Activated T-helper 2 cell treated with anti-CD3 and anti-CD28 coated beads, Interferon-gamma antibody, Interleukin-2, Interleukin-4, amounts not matched to agents 10 μg/mL and 5 μg/mL and 100 μg/mL, durations not matched to agents 14 hours and 24 hours and 36 hours (primary cell): Measurements from ENCODE around the gene SP6. TPM values are rescaled to one million over a fixed set of nuclear protein-coding genes. Genes with fewer than 3 reads are reported as not detected.

ENCODE experiments used
- DNase-seq: peaks from one replicate; pipeline ENCODE4 v3.0.0; 2021; ENCODE audit warnings: low spot score
- H3K27ac Mint-ChIP-seq: one replicate; pipeline ENCODE4 v1.8.0; 2021; ENCODE audit warnings: mixed read lengths
- H3K27me3 Mint-ChIP-seq: one replicate; pipeline ENCODE4 v1.8.0; 2021; ENCODE audit warnings: low read depth, mixed read lengths
- H3K36me3 Mint-ChIP-seq: one replicate; pipeline ENCODE4 v1.8.0; 2021; ENCODE audit warnings: low read depth, mixed read lengths
- H3K4me1 Mint-ChIP-seq: one replicate; pipeline ENCODE4 v1.8.0; 2021; ENCODE audit warnings: low read depth, mixed read lengths
- H3K4me3 Mint-ChIP-seq: one replicate; pipeline ENCODE4 v1.8.0; 2021; ENCODE audit warnings: low read depth, mild to moderate bottlenecking, moderate library complexity, mixed read lengths
- H3K9me3 Mint-ChIP-seq: one replicate; pipeline ENCODE4 v1.8.0; 2021; ENCODE audit warnings: mixed read lengths
- intact Hi-C: fragments of 100-400 bp; cut with micrococcal nuclease; formaldehyde crosslinking; loops from one replicate; pipeline ENCODE4 v1.15.1; 2023
- total RNA-seq: library from RNA; stranded (reverse); gene quantifications from 2 replicates; pipeline ENCODE4 v1.2.3, GENCODE V29; 2022

Gene SP6
- total RNA-seq, 1 donor from 2014 or later: 0.14 TPM

GRCh38 chr17:47816947-47817346 is 34.0 kb downstream of the SP6 start:
- intact Hi-C loops: no loop called here
- peaks cover 14% of the 10 kb centered on the region for H3K4me1 Mint-ChIP-seq
- peaks cover 18% of the 10 kb centered on the region for H3K36me3 Mint-ChIP-seq
- no peaks in the 10 kb centered on the region for H3K27me3 Mint-ChIP-seq
- no peak overlapping the region for H3K27ac Mint-ChIP-seq
- H3K9me3 Mint-ChIP-seq: no peaks in the 10 kb centered on the region
- DNase-seq: no peak
- H3K4me3 Mint-ChIP-seq: no peak overlapping the region

DNA sequence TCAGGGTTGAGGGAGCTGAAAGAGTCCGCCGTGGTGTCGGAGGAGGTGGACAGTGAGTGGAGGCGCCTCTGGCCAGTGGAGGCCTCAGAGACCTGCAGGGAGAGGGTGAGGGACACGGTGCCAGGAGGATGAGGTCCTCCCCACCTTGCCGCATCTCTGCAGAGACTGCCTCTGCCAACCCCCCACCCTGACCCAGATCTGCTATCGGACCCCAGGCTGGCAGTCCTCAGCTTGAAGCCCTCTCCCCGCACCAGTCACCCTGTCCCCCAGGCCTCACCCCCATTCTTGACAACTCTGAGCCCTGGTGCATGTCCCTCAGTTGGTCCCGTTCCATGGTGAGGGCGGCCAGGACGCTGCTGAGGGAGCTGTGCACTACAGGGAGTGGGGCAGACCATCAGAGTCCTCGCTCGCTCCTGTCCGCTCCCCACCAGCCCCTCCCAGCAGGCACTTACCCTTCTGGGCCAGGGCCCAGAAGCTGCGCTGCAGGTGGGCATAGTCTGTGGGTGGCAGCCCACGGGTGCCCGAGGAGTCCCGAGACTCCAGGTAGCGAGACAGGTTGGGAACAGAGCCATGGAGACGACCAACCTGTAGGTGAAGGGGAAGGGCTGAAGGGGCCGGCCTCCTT is 34.7 kb downstream of the SP6 start:
- Mint-ChIP-seq H3K9me3 (no peaks in the 10 kb centered on the region), H3K4me3 (no peak overlapping the region), H3K4me1 (peaks cover 8% of the 10 kb centered on the region), H3K36me3 (peaks cover 25% of the 10 kb centered on the region), H3K27me3 (no peaks in the 10 kb centered on the region), H3K27ac (no peak overlapping the region)
- intact Hi-C loops: no loop called here
- DNase-seq: no peak

DNA sequence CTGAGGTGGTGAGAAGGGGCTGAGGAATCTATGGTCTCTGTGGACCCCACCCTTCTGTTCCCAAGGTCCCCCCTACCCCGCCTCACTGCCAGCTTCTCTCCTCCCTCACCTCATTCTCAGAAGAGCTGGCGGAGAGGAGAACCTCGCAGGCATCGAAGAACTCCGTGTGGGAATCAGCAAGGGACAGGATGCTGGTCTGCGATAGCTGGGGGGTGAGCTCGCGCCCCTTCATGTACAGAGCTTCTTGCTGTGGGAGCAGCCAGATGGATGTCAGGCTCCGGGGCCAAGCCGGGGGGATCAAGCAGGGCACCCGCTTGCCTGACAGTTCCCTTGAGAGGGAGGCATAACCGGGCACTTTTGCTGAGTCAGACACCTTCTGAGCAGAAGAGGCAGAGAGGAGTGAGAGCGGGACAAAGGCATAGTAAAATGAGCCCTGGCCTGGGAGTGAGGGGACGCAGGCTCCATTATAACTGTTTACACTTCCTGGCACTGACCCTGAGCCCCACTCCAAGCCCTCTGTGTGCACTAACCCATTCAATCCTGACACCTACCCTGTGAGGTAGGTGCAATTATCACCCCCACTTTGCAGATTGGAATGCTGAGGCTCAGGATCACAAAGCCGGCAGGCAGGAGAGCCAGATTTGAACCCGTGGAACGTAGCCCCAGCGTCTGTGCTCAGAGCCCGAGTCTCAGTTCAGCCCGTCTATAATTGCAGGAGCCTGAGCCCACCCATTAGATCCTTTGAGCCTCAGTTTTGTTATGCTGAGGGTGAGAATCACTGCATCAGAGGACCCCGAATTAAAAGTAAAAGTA is 35.7 kb downstream of the SP6 start:
- Mint-ChIP-seq H3K9me3 (no peaks in the 10 kb centered on the region), H3K36me3 (peaks cover 28% of the 10 kb centered on the region), H3K4me3 (no peak overlapping the region), H3K4me1 (peaks cover 2% of the 10 kb centered on the region), H3K27ac (no peak overlapping the region), H3K27me3 (no peaks in the 10 kb centered on the region)
- intact Hi-C loops: no loop called here
- DNase-seq: no peak

DNA sequence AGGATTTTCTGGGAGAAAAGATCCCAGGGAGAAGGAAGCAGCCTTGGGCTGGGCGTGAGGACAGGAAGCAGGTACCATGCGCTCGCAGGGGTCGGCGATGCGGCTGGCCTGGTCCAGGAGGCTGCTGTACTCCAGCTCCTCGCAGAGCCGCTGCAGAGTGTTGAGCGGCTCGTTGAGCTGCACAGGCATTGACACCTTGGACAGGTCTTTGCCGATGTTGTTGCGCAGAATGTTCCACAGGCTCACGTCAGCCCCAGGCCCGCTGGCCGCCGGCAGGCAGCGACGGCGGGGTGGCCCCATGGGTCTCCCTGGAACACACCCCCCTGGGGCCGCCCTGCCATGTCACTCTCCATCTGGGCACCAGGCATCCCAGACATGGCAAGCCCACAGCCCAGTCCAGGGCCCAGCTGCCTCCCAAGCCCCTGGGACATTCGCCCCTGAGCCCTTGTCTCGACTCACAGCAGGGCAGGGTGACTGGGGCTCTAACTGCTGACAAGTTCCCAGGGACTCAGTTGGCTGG is 37.4 kb downstream of the SP6 start:
- H3K9me3 Mint-ChIP-seq: no peaks in the 10 kb centered on the region
- peaks cover 4% of the 10 kb centered on the region for H3K4me1 Mint-ChIP-seq
- intact Hi-C loops: no loop called here
- no peak overlapping the region for H3K27ac Mint-ChIP-seq
- no peak for DNase-seq
- H3K4me3 Mint-ChIP-seq: no peak overlapping the region
- H3K36me3 Mint-ChIP-seq: peaks cover 33% of the 10 kb centered on the region
- H3K27me3 Mint-ChIP-seq: no peaks in the 10 kb centered on the region

- DNase-seq: no peak
- Mint-ChIP-seq H3K4me3 (no peak overlapping the region), H3K36me3 (peaks cover 37% of the 10 kb centered on the region), H3K9me3 (no peaks in the 10 kb centered on the region), H3K27ac (no peak overlapping the region), H3K4me1 (peaks cover 4% of the 10 kb centered on the region), H3K27me3 (no peaks in the 10 kb centered on the region)
- intact Hi-C loops: no loop called here
Observed at GRCh38 chr17:47813077-47813476, 37.9 kb downstream of the SP6 start.

DNA sequence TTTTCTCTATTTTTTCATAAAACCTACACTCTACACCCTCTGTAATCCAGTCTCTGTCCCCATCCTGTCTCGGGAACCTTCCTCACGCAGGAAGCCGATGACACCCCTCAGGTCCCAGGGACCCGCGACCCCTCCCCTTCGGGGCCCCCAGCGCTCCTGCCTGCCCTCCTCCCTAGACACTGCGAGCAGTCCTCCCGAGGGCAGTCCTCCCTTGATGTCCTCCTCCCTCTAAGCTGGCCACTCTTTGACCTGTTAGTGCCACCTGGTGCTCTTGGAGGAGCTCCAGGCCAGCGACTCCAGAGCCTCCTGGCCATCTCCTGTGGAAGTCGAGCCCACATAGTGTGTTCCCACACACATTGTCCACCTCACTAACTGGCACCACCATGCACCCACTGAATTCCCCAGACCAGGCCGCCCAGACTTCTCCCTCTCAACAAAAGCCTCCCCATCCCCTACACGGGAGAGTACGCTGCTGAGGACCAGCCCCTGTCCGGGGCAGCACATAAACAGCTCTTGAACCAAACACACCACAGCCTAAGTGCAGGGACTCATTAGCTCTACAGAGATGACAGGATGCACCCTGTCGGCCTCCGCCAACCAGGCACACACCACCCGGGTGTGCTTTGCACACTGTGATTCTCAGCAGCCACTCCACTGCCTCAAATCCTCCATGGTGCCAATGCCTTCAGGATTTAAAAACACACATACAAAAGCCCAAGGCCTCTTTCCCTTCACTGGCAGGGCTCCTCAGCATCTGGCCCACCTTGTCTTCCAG is 38.6 kb downstream of the SP6 start:
- H3K9me3 Mint-ChIP-seq: no peaks in the 10 kb centered on the region
- no peak for DNase-seq
- H3K4me1 Mint-ChIP-seq: peaks cover 4% of the 10 kb centered on the region
- no peak overlapping the region for H3K4me3 Mint-ChIP-seq
- intact Hi-C loops: no loop called here
- H3K27ac Mint-ChIP-seq: no peak overlapping the region
- peaks cover 36% of the 10 kb centered on the region for H3K36me3 Mint-ChIP-seq
- no peaks in the 10 kb centered on the region for H3K27me3 Mint-ChIP-seq

DNA sequence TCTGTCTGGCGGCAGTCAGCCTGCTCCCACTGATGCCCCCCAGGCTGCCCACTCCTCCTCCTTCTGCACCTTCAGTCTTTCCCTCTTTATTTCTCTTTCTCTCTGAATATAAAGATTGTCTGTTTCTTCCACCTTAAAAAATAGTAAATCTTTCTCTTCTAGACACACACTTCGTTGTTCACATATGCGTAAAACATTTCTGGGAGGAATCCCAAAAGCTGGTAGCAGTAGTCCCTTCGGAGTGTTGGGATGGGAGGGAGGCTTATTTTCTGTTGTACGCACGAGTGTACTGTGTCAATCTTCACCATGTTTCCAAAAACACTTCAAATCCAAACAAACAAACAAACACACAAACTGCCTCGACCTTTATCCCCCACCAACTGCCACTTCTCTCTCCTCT is 39.3 kb downstream of the SP6 start:
- DNase-seq: no peak
- Mint-ChIP-seq H3K4me1 (peaks cover 4% of the 10 kb centered on the region), H3K27ac (no peak overlapping the region), H3K36me3 (peaks cover 36% of the 10 kb centered on the region), H3K4me3 (no peak overlapping the region), H3K27me3 (no peaks in the 10 kb centered on the region), H3K9me3 (no peaks in the 10 kb centered on the region)
- intact Hi-C loops: no loop called here

- H3K4me3 Mint-ChIP-seq: no peak overlapping the region
- no peaks in the 10 kb centered on the region for H3K27me3 Mint-ChIP-seq
- H3K27ac Mint-ChIP-seq: no peak overlapping the region
- H3K9me3 Mint-ChIP-seq: no peaks in the 10 kb centered on the region
- H3K36me3 Mint-ChIP-seq: peaks cover 35% of the 10 kb centered on the region
- intact Hi-C loops: no loop called here
- H3K4me1 Mint-ChIP-seq: peaks cover 4% of the 10 kb centered on the region
- no peak for DNase-seq
Observed at GRCh38 chr17:47810901-47811635, 39.9 kb downstream of the SP6 start.

DNA sequence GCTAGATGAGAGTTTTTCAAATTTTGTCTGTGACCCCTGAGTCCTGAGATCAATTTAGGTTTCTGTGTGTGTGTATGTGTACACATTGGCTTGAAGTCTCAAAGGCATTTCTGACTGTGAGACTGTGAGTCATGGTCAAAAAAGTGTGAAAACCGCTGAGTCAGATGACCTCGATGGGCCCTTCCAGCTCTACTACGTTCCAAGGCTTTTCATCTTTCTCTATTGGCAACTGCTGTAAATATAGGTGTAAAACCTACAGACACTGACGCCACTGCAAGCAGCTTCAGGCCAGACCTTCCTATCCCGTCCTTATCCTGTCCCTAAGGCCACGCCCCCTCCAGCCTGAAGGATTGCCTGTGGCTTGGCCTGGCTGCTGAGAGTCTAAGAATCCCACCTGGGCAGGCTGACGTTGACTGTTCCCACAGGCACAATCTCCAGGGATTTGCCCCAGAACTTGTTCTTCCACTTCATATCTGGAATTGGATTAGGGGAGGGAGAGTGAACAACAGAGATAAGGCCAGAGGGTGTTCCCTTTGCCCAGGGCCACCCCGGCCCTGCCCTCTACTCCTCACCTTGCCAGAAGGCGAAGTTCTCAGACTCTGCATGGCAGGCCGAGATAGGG is 40.7 kb downstream of the SP6 start:
- no peaks in the 10 kb centered on the region for H3K27me3 Mint-ChIP-seq
- intact Hi-C loops: no loop called here
- H3K36me3 Mint-ChIP-seq: peaks cover 30% of the 10 kb centered on the region
- H3K27ac Mint-ChIP-seq: peak overlapping the region; percentile 44
- H3K4me1 Mint-ChIP-seq: peaks cover 4% of the 10 kb centered on the region
- no peaks in the 10 kb centered on the region for H3K9me3 Mint-ChIP-seq
- no peak for DNase-seq
- no peak overlapping the region for H3K4me3 Mint-ChIP-seq

DNA sequence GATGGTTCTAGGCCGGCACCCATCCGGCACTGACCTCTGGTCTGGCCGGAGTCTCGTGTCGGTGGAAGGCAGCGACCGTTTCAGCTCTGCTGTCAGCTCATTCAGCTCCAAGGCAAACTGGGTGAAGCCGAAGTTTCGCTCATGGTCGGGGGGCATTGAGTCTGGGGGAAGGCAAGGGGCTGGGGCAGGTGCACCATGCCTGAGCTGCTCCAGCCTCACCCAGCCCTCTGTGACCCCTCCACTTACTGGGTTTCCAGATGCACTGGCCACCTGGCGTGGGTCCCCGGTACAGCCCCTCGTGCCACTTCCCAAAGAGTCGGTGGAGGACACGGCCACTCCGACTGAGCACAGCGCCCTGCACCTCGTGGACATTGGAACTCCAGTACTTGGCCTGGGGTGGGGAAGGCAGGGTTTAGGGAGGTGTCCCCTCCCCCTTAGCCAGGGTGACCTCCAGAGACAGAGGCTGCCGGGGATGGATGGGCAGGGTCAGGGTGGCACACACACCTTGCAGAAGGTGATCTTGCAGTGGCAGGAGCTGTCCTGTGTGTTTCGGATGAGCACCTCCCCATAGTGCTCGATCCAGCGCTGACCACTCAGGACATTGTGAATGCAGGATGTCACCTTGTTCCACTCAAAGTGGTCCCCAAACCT is 42.0 kb downstream of the SP6 start:
- intact Hi-C loops: loop anchor here (10.0 kb wide), 1 partner anchor 144 kb away; no protein-coding TSS in a partner anchor
- H3K27ac Mint-ChIP-seq: no peak overlapping the region
- no peaks in the 10 kb centered on the region for H3K27me3 Mint-ChIP-seq
- peaks cover 27% of the 10 kb centered on the region for H3K36me3 Mint-ChIP-seq
- no peak for DNase-seq
- H3K4me1 Mint-ChIP-seq: peaks cover 4% of the 10 kb centered on the region
- H3K9me3 Mint-ChIP-seq: no peaks in the 10 kb centered on the region
- H3K4me3 Mint-ChIP-seq: no peak overlapping the region

- no peak overlapping the region for H3K27ac Mint-ChIP-seq
- intact Hi-C loops: loop anchor here (10.0 kb wide), 1 partner anchor 143 kb away; no protein-coding TSS in a partner anchor
- no peaks in the 10 kb centered on the region for H3K27me3 Mint-ChIP-seq
- no peak overlapping the region for H3K4me3 Mint-ChIP-seq
- H3K9me3 Mint-ChIP-seq: no peaks in the 10 kb centered on the region
- H3K4me1 Mint-ChIP-seq: peaks cover 4% of the 10 kb centered on the region
- DNase-seq: no peak
- peaks cover 27% of the 10 kb centered on the region for H3K36me3 Mint-ChIP-seq
Observed at GRCh38 chr17:47808036-47808829, 42.7 kb downstream of the SP6 start.
